Measurements from ENCODE around the gene MIB2.
"Not testable (repeated sequence)": the region's sequence is repeated elsewhere in the genome, so short reads cannot be mapped to it uniquely, and the experiment has no call there.

GRCh38 chr1:1637479-1637875, 22.2 kb downstream of the MIB2 start:
- TF ChIP-seq CTCF (IDR thresholded peaks at IDR 0.05); REST (IDR thresholded peaks at IDR 0.05; ENCODE audit: insufficient read depth in 1 of 2, low read depth in 2 of 2, low read length in 1 of 2); POLR2AphosphoS5 (IDR thresholded peaks at IDR 0.05; ENCODE audit: low read depth, low read length); SIN3A (IDR thresholded peaks at IDR 0.05; ENCODE audit: borderline replicate concordance, insufficient read depth, low read depth, low read length); TCF7L2 (IDR thresholded peaks at IDR 0.05; ENCODE audit: low read depth, low read length): not testable (repeated sequence)
